HG03175 (cell line): ENCODE results near the gene ADAMTS12.

Experiments used
- ATAC-seq: cut with Tn5 transposase; IDR thresholded peaks from one replicate; pipeline ENCODE4 v1.9.1; 2021; ENCODE audit warnings: mild to moderate bottlenecking, moderate library complexity; ENCODE audit not compliant: unreplicated experiment

ADAMTS12 gene

DNA sequence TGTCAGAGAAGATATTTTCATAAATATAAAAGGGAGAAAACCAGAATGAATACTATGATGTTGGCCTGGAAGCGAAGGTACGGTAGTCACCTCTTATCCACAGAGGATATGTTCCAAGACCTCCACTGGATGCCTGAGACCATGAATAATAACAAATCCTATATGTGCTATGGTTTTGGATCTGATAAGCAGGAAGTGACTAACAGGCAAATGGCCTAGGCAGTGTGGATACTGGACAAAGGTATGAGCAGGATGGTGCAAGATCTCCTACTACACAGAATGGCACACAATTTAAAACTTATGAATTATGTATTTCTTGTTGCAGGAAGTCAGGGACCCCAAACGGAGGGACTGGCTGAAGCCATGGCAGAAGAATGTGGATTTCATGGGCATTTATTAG is 48.2 kb downstream of the ADAMTS12 start:
- no peak for ATAC-seq

- no peak for ATAC-seq
Measured at GRCh38 chr5:33842456-33842855, 49.3 kb downstream of the ADAMTS12 start.

DNA sequence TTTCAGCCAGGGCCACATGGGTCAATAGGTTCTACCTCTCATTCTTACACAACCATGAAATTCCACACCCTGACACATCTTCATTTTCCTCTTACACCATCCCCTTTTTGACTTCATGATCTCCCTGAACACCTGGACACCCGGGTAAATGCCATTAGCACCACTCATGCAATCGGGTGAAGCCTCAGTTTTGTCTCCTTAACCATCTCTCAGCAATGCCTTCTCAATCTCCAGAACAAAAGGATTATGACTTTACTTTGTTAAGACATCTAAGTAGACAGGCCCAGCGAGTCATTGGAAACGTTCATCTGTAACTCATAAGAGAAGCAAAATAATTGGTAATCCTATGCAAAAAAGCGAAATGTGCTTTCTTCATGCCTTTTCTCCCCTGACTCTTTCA is 49.9 kb downstream of the ADAMTS12 start:
- no peak for ATAC-seq

DNA sequence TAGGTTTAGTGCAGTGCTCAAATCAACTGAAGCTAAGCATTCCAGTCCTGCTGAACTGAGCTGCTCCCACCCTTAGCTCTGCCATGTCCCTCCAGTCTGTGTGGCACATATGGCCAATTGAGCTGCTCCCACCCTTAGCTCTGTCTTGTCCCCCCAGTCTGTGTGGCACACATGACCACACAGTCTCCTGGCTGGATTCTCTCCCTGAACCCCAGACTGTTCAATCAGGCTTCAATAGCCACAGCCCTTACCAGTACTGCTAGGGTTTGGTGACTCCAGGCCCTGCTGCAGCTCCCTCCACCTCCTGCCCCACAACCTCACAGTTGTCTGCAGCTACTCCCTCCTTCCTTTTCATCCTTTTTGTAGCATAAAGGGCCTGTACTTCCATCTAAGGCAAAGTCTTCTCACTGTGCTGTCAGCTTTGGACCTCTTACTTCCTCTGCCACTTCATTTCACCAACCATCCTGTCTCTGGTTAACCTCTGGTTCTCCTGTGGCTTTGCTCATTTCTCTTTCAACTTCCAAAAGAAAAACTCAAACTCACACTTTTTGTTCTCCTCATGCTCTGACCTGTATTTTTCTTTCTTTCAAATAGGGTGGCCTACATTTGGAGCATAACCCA is 50.8 kb downstream of the ADAMTS12 start:
- ATAC-seq = peak; percentile 61

GRCh38 chr5:33837301-33837700 is 54.5 kb downstream of the ADAMTS12 start:
- ATAC-seq = no peak

DNA sequence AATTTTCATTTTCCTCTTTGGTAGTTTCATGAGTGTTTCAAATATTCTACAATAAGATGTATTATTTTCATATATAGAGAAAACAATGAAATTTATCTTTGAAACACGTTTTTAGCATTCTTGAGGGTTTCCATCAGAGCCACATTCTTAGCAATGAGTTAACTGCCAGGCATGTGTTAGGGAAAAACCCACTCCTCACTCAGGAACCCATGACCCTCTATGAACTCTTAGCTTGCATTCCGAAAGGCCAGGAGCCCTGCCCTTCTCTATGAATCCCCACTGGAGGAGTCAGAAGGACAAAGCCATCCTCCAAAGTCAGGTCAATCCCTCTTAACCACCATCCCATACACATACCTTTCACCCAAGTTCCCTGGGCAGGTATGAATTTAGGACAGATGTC is 57.5 kb downstream of the ADAMTS12 start:
- ATAC-seq = no peak

DNA sequence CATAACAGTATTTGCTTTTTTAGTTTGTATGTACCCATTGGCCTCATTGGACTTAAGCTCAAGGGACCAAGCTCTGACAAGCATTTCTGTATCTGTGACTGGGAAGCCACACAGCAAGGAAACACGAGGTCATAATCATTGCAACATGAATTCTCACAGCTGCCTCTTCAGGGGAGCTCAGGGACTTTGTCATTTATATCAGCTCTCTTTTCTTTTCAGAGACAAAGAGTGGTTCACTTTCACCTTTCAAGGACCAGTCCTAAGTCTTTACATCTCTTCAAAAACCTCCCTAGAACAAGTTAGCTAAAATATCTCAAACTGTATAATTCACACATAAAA is 58.6 kb downstream of the ADAMTS12 start:
- no peak for ATAC-seq

DNA sequence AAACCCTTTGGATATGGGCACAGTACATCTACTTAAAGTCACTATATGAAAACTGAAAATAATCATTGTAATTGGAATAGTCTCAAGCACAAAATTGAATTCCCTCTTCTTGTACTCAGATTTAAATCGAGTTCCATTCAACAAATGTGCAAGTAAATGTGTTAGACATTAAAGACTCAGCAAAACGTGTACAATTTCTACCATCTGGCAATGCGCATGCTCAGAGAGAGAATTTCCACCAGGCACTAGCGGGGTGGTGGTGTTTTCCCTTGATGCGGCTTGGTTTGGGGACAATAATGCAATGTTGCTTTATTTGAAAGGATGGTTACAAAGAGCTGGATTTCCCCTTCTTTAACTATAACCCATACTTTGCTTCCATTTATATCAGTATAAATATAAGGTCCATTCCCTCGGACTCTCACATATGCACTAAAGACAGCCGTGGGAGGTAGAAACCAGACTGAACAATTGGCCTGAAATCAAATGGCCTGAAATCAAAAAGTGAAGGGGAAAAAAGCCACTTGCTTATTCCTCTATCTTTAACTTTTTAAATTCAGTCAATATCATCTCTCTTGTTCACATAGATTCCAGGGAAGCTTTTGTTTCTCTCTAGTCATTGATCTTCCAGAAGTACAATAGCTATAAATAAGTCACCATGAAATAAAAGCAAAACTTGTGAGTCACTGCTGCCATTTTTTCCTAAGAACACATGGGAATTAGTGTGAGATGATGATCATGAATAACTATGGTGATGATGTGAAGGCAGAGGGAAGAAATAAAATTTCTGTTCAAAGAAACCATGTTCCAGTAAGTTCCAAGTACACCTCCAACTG is 59.2 kb downstream of the ADAMTS12 start:
- ATAC-seq = no peak

DNA sequence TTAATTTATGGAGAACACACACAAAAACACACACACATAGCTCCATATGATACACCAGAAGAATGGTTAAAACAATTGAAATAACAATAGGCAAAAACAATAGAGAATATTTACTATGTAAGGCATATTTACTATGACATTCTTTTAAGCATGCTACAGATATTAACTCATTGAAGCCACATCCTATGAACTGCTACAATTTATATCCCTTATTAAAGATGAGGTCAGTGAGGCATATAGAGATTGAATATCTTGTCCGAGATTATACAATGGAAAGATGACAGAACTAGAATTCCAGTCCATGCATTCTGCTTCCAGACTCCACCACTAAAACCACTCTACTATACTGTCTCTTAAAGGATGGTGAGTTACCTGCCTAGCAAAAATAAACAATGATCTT is 60.7 kb downstream of the ADAMTS12 start:
- ATAC-seq = no peak

DNA sequence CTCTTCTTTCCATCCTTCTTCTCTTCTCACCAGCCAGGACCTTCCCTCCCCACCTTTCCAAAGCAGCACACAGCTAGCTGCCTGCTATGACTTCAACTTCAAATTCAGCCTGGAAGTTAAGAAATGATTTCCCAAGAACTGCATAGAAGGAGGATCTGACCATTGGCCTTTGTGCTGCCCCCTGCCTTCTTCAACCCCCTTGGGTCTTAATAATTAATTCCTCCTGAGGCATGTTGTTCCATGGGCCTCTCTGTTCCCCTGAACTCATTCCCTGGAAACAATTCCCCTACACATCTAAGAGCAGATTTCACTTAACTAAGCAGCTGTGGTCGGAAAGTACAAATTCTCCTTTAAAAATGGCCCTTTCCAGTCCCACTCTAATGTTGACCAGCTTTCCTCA is 62.4 kb downstream of the ADAMTS12 start:
- no peak for ATAC-seq

DNA sequence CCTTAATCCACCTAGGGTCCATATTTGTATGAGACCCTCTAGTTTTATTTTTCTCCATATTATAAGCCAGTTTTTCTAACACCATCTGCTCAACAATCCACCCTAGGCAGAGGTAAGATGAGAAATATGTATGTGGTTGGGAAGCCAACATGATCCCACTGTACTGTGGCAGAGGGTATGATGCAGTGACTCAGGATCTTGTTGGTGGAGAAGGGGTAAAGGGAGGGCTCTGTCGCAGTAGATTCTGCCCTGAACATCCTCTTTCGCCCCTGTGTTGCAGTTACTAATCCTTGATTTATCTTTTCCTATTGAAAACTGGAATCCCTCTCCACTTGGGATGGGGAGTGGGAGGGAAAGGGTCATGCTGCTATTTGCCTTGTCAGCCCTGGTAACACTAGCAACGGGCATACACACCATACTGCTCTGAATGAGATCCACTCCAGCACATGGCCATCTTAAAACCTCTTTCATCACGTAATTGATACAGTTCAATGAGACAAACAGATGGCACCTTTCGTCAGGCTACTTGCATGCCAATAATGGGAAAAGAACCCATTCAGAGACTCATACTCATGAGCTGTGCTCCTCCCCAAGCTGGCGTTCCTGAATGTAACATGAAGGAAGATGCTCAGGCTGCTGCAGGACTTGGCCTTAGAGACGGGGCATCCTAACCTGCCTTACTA is 63.0 kb downstream of the ADAMTS12 start:
- ATAC-seq = no peak

- no peak for ATAC-seq
Measured at GRCh38 chr5:33827885-33828284, 63.9 kb downstream of the ADAMTS12 start.

GRCh38 chr5:33827018-33827707 is 64.6 kb downstream of the ADAMTS12 start:
- ATAC-seq = no peak

DNA sequence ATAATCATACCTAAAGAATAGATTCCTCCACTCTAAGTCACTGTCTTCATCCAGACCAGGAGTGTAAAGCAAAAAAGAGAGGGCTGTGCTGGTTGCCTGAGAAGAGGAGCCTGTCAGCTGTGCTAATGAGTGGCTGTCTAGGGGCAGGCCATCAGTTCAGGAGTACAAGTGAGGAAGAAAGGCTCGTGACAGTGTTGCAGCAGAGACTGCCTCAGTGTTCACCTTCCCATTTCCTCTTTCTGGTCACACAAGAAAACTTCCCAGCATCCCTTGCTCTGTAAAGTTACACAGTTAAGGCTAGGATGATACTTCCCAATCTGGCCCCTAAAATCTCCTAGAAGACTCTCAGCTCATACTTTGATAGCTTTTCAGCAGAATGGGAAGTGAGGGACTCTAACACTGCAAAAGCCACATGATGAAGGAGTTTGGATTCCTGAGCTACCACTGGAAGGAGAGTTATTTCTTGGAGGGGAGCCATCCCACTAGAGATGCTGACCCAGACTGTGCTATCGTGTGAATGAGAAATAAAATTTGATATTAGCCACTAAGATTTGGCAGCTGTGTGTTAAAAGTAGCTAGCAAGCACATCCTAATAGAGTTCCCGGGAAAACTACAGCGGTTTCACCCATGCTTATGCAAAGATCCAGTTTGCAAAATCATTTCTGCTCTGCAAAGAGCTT is 67.1 kb downstream of the ADAMTS12 start:
- peak; percentile 51 for ATAC-seq

- no peak for ATAC-seq
Measured at GRCh38 chr5:33817301-33817700, 74.5 kb downstream of the ADAMTS12 start.

- no peak for ATAC-seq
Measured at GRCh38 chr5:33816791-33817190, 75.0 kb downstream of the ADAMTS12 start.

DNA sequence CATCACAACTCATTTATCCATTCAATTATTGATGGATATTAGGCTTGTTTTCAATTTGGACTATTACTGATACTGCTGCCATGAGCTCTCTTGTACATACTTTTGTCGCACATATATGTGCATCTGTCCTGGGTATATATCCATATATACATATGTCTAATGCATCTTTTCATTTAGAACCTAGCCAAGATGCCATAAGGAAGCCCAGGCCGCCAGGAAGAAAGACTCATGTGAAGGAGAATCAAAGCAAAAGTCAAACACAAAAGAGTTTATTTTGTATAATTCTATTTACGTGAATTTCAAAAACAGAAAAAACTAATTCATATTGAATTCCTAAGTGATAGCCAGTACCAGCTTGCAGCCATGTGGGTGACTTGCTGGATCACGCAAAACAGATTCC is 79.0 kb downstream of the ADAMTS12 start:
- no peak for ATAC-seq

- no peak for ATAC-seq
Measured at GRCh38 chr5:33810491-33811120, 81.2 kb downstream of the ADAMTS12 start.

DNA sequence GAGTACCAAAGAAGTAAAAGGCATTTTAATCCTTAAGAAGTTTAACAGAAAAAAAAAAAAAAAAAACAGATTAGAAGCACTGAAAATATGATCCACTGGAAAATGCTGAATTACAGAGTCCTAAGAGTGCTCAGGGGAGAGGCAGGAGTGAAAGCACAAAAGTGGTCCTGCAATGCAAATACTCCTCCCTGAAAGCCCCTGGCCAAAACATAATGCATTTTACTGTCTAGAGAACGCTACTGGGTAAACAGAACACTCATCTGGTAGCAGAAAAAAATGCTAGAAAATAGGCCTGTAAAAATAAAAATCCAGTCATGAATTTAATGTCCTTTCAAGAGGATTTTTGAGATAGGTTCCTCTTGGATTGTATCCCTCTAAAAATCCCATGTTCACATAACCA is 81.9 kb downstream of the ADAMTS12 start:
- no peak for ATAC-seq

- no peak for ATAC-seq
Measured at GRCh38 chr5:33808699-33809098, 83.1 kb downstream of the ADAMTS12 start.

- ATAC-seq = no peak
Measured at GRCh38 chr5:33807771-33808170, 84.0 kb downstream of the ADAMTS12 start.
